ENCODE data around the gene TMEM151B. TPM values are rescaled to one million over a fixed set of nuclear protein-coding genes. Genes with fewer than 3 reads are reported as not detected.

TMEM151B gene
- total RNA-seq, 1 donor from 2014 or later, result 53.5 TPM

- no peak for DNase-seq
Observed at GRCh38 chr6:44264154-44265006, 5.9 kb upstream of the TMEM151B start.

GRCh38 chr6:44265007-44265721 lies 5.1 kb upstream of the TMEM151B start, which contains the start of gene NFKBIE:
Gene NFKBIE (minus strand): TSS chr6:44265551. CDS start chr6:44265346, 205 bp downstream.
- DNase-seq, result peak; percentile 89

- no peak for DNase-seq
Observed at GRCh38 chr6:44265722-44266233, 4.5 kb upstream of the TMEM151B start.

- no peak for DNase-seq
Observed at GRCh38 chr6:44266347-44266746, 3.9 kb upstream of the TMEM151B start.

- no peak for DNase-seq
Observed at GRCh38 chr6:44267252-44267651, 3.0 kb upstream of the TMEM151B start.

- DNase-seq, result peak; percentile 40
Observed at GRCh38 chr6:44268095-44268628, 2.1 kb upstream of the TMEM151B start.

GRCh38 chr6:44269178-44269920 lies 901 bp upstream of the TMEM151B start:
- no peak for DNase-seq

- DNase-seq, result no peak
Observed at GRCh38 chr6:44270526-44271405, 516 bp downstream of the TMEM151B start.

GRCh38 chr6:44271406-44271723 lies 1.1 kb downstream of the TMEM151B start:
- no peak for DNase-seq

GRCh38 chr6:44271914-44272313 lies 1.7 kb downstream of the TMEM151B start:
- no peak for DNase-seq

GRCh38 chr6:44272529-44272928 lies 2.3 kb downstream of the TMEM151B start:
- no peak for DNase-seq

- no peak for DNase-seq
Observed at GRCh38 chr6:44272999-44273566, 2.8 kb downstream of the TMEM151B start.

GRCh38 chr6:44273617-44274016 lies 3.4 kb downstream of the TMEM151B start:
- no peak for DNase-seq

GRCh38 chr6:44275271-44275748 lies 5.1 kb downstream of the TMEM151B start:
- no peak for DNase-seq

- DNase-seq, result no peak
Observed at GRCh38 chr6:44275749-44276648, 5.7 kb downstream of the TMEM151B start.

- DNase-seq, result no peak
Observed at GRCh38 chr6:44276667-44277640, 6.7 kb downstream of the TMEM151B start.

- no peak for DNase-seq
Observed at GRCh38 chr6:44277763-44278162, 7.5 kb downstream of the TMEM151B start.

- no peak for DNase-seq
Observed at GRCh38 chr6:44278315-44278714, 8.1 kb downstream of the TMEM151B start.

Measured in occipital lobe (tissue), 2 donors.